HepG2 (cell line): ENCODE data around the gene C15orf62. TPM values are rescaled to one million over a fixed set of nuclear protein-coding genes. Genes with fewer than 3 reads are reported as not detected.
A peak's percentile ranks its signal among the peaks of the same experiment; 100 is the strongest.

Experiments used
- CBFB ChIP-seq: sonication (generic); formaldehyde crosslinking; IDR thresholded peaks from 2 replicates; pipeline ENCODE4 v1.4.0; 2020; ENCODE audit warnings: missing genetic modification reagents
- FOSL2 ChIP-seq: sonication (generic); formaldehyde crosslinking; IDR thresholded peaks from 2 replicates; pipeline ENCODE4 v1.4.0; 2020; ENCODE audit warnings: missing genetic modification reagents
- FOXA1 ChIP-seq, 2 experiments: fragments of 450-650 bp in 1 of 2; sonication (generic) in 1 of 2; formaldehyde crosslinking in 1 of 2; IDR thresholded peaks; 2 replicates each; pipeline versions ENCODE4 v1.4.0 to v1.6.1; 2016 to 2020; ENCODE audit warnings: missing genetic modification reagents in 1 of 2
- GABPB1 ChIP-seq: IDR thresholded peaks from 2 replicates; pipeline ENCODE4 v1.6.1; 2016; ENCODE audit warnings: mild to moderate bottlenecking, missing genetic modification reagents, moderate library complexity, missing compliant biosample characterization
- HDAC2 ChIP-seq: sonication (generic); formaldehyde crosslinking; IDR thresholded peaks from 2 replicates; pipeline ENCODE4 v1.4.0; 2020; ENCODE audit warnings: missing genetic modification reagents
- IRF2 ChIP-seq: IDR thresholded peaks from 2 replicates; pipeline ENCODE4 v1.6.1; 2018; ENCODE audit warnings: missing genetic modification reagents, missing compliant biosample characterization
- LCORL ChIP-seq, 2 experiments: fragments of 450-650 bp in 1 of 2; sonication (generic) in 1 of 2; formaldehyde crosslinking in 1 of 2; IDR thresholded peaks; 2 replicates each; pipeline versions ENCODE4 v1.5.0 to v1.6.1; 2017 to 2020; ENCODE audit warnings: antibody characterized with exemption in 1 of 2, missing genetic modification reagents in 1 of 2
- SPEN ChIP-seq: sonication (generic); formaldehyde crosslinking; IDR thresholded peaks from 2 replicates; pipeline ENCODE4 v1.5.1; 2020; ENCODE audit warnings: low read depth, mild to moderate bottlenecking, missing genetic modification reagents
- XRCC5 ChIP-seq: fragments of 200-400 bp; formaldehyde crosslinking; optimal IDR thresholded peaks from 2 replicates; pipeline ENCODE3; 2017; ENCODE audit warnings: mild to moderate bottlenecking, low read length
- ZFX ChIP-seq: sonication (generic); formaldehyde crosslinking; IDR thresholded peaks from 2 replicates; pipeline ENCODE4 v1.4.0; 2020; ENCODE audit warnings: mild to moderate bottlenecking, low read depth, missing genetic modification reagents, moderate library complexity
- ZNF264 ChIP-seq: sonication (generic); formaldehyde crosslinking; IDR thresholded peaks from 2 replicates; pipeline ENCODE4 v1.4.0; 2020; ENCODE audit warnings: missing genetic modification reagents
- ZNF431 ChIP-seq: sonication (generic); formaldehyde crosslinking; IDR thresholded peaks from 2 replicates; pipeline ENCODE4 v1.9.0; 2022; ENCODE audit warnings: missing genetic modification reagents, low read depth, mild to moderate bottlenecking, borderline replicate concordance
- ZNF572 ChIP-seq: sonication (generic); formaldehyde crosslinking; IDR thresholded peaks from 2 replicates; pipeline ENCODE4 v1.5.1; 2020; ENCODE audit warnings: mild to moderate bottlenecking, missing genetic modification reagents
- polyA plus RNA-seq, 8 experiments: library from polyadenylated mRNA; depleted of rRNA in 3 of 8; stranded (reverse) in 7 of 8; unstranded in 1 of 8; fragments of >200 nt; fragmentation: Illumina TruSeq in 4 of 8; extraction: Trizol in 4 of 8; gene quantifications; 2 replicates each; pipeline versions ENCODE4 v1.2.1 to v1.2.3, GENCODE V29; 2011 to 2016; ENCODE audit warnings: low read depth in 4 of 8, missing spikeins in 1 of 8, mixed read lengths in 1 of 8; ENCODE audit not compliant: insufficient read depth in 1 of 8
- total RNA-seq, 5 experiments: library from RNA; depleted of rRNA; stranded (reverse); fragments of >200 nt; fragmentation: Illumina TruSeq; extraction: Trizol; gene quantifications; 2 replicates each; pipeline ENCODE4 v1.2.3, GENCODE V29; 2016; ENCODE audit warnings: low read depth in 1 of 5
- TF ChIP-seq, protein P1 (sequence below): sonication (generic); formaldehyde crosslinking; IDR thresholded peaks from 2 replicates; pipeline ENCODE4 v1.8.1; 2022; ENCODE audit warnings: low read depth, mild to moderate bottlenecking, missing genetic modification reagents
- TF ChIP-seq, protein P2 (sequence below): IDR thresholded peaks from 2 replicates; pipeline ENCODE4 v1.6.1; 2016; ENCODE audit warnings: low read depth, borderline replicate concordance
- TF ChIP-seq, protein P3 (sequence below): sonication (generic); formaldehyde crosslinking; IDR thresholded peaks from 2 replicates; pipeline ENCODE4 v1.4.0; 2020; ENCODE audit warnings: missing genetic modification reagents
- TF ChIP-seq, protein P4 (sequence below): sonication (generic); formaldehyde crosslinking; IDR thresholded peaks from 2 replicates; pipeline ENCODE4 v1.4.0; 2020; ENCODE audit warnings: missing genetic modification reagents
- TF ChIP-seq, protein P5 (sequence below): IDR thresholded peaks from 2 replicates; pipeline ENCODE4 v1.6.1; 2016; ENCODE audit warnings: mild to moderate bottlenecking, missing biosample characterization, missing genetic modification reagents
- TF ChIP-seq, protein P6 (sequence below): sonication (generic); formaldehyde crosslinking; IDR thresholded peaks from 2 replicates; pipeline ENCODE4 v1.4.0; 2020; ENCODE audit warnings: missing genetic modification reagents, borderline replicate concordance

The C15orf62 gene
- total and polyA plus RNA-seq, 2 of the 13 experiments (the other 11 are each of a cell fraction or from before 2014, with no cell fraction given) = 0.51 to 1.1 TPM

DNA sequence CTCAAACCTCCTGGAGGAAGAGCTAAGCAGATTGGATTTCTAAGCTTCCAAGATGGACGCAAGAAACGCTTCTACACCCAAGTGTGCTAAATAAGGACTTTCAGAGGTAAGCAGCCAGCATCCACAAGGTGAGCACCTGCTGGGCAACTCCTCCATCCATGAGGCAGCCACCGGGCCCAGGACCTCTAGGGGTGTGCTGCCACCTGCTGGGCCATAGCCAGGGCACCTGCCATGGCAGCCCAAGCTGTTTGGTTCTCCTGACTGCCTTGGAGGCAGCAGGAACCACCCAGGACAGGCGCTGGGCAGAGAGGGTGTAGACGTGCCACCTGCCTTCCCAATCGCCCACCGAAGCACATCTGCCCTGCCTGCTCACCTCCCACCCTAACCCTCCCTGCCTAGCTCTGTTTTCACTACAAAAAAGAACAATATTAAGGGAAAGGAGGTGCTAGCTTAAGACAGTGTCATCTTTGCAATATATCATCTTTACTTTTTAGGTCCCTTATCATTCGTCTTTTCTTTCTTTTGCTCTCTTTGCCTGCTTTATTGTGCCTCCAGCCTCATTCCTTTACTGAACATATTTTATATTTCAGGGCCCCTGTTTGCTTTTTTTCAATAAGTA is 12.9 kb downstream of the C15orf62 start (continued):
- TF ChIP-seq, protein P1, sequence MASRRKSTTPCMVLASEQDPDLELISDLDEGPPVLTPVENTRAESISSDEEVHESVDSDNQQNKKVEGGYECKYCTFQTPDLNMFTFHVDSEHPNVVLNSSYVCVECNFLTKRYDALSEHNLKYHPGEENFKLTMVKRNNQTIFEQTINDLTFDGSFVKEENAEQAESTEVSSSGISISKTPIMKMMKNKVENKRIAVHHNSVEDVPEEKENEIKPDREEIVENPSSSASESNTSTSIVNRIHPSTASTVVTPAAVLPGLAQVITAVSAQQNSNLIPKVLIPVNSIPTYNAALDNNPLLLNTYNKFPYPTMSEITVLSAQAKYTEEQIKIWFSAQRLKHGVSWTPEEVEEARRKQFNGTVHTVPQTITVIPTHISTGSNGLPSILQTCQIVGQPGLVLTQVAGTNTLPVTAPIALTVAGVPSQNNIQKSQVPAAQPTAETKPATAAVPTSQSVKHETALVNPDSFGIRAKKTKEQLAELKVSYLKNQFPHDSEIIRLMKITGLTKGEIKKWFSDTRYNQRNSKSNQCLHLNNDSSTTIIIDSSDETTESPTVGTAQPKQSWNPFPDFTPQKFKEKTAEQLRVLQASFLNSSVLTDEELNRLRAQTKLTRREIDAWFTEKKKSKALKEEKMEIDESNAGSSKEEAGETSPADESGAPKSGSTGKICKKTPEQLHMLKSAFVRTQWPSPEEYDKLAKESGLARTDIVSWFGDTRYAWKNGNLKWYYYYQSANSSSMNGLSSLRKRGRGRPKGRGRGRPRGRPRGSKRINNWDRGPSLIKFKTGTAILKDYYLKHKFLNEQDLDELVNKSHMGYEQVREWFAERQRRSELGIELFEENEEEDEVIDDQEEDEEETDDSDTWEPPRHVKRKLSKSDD (CRISPR knock-in tag) = no peak
- TF ChIP-seq HDAC2 (CRISPR knock-in tag) (peak; percentile 33; the same call in 1 of the 2 replicates), LCORL (IDR thresholded peaks at IDR 0.05) (no peak), LCORL (CRISPR knock-in tag; IDR thresholded peaks at IDR 0.05) (0 out of 2 replicates have a peak, but pooled peaks have one; percentile 19), CBFB (peak; percentile 53; the same call in 1 of the 2 replicates), FOXA1 (IDR thresholded peaks at IDR 0.05) (no peak), FOXA1 (CRISPR knock-in tag; IDR thresholded peaks at IDR 0.05) (peak; percentile 26; the same call in 1 of the 2 replicates), IRF2 (CRISPR knock-in tag) (peak; percentile 86), ZNF264 (CRISPR knock-in tag) (no peak), ZNF431 (CRISPR knock-in tag) (no peak), ZFX (CRISPR knock-in tag) (peak; percentile 41; the same call in 1 of the 2 replicates), FOSL2 (CRISPR knock-in tag) (peak; percentile 46; the same call in 1 of the 2 replicates), GABPB1 (peak; percentile 39; the same call in 1 of the 2 replicates), XRCC5 (peak; percentile 82), SPEN (CRISPR knock-in tag) (peak; percentile 35; the same call in 1 of the 2 replicates), ZNF572 (CRISPR knock-in tag) (no peak)
- TF ChIP-seq, protein P2, sequence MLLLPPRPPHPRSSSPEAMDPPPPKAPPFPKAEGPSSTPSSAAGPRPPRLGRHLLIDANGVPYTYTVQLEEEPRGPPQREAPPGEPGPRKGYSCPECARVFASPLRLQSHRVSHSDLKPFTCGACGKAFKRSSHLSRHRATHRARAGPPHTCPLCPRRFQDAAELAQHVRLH = peak; percentile 63; the same call in 1 of the 2 replicates
- TF ChIP-seq, protein P3, sequence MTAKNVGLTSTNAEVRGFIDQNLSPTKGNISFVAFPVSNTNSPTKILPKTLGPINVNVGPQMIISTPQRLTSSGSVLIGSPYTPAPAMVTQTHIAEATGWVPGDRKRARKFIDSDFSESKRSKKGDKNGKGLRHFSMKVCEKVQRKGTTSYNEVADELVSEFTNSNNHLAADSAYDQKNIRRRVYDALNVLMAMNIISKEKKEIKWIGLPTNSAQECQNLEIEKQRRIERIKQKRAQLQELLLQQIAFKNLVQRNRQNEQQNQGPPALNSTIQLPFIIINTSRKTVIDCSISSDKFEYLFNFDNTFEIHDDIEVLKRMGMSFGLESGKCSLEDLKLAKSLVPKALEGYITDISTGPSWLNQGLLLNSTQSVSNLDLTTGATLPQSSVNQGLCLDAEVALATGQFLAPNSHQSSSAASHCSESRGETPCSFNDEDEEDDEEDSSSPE (CRISPR knock-in tag) = 0 out of 2 replicates have a peak, but pooled peaks have one; percentile 26
- TF ChIP-seq, protein P4, sequence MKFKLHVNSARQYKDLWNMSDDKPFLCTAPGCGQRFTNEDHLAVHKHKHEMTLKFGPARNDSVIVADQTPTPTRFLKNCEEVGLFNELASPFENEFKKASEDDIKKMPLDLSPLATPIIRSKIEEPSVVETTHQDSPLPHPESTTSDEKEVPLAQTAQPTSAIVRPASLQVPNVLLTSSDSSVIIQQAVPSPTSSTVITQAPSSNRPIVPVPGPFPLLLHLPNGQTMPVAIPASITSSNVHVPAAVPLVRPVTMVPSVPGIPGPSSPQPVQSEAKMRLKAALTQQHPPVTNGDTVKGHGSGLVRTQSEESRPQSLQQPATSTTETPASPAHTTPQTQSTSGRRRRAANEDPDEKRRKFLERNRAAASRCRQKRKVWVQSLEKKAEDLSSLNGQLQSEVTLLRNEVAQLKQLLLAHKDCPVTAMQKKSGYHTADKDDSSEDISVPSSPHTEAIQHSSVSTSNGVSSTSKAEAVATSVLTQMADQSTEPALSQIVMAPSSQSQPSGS = peak; percentile 63; the same call in 1 of the 2 replicates
- TF ChIP-seq, protein P5, sequence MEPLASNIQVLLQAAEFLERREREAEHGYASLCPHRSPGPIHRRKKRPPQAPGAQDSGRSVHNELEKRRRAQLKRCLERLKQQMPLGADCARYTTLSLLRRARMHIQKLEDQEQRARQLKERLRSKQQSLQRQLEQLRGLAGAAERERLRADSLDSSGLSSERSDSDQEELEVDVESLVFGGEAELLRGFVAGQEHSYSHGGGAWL = 0 out of 2 replicates have a peak, but pooled peaks have one; percentile 33
- TF ChIP-seq, protein P6, sequence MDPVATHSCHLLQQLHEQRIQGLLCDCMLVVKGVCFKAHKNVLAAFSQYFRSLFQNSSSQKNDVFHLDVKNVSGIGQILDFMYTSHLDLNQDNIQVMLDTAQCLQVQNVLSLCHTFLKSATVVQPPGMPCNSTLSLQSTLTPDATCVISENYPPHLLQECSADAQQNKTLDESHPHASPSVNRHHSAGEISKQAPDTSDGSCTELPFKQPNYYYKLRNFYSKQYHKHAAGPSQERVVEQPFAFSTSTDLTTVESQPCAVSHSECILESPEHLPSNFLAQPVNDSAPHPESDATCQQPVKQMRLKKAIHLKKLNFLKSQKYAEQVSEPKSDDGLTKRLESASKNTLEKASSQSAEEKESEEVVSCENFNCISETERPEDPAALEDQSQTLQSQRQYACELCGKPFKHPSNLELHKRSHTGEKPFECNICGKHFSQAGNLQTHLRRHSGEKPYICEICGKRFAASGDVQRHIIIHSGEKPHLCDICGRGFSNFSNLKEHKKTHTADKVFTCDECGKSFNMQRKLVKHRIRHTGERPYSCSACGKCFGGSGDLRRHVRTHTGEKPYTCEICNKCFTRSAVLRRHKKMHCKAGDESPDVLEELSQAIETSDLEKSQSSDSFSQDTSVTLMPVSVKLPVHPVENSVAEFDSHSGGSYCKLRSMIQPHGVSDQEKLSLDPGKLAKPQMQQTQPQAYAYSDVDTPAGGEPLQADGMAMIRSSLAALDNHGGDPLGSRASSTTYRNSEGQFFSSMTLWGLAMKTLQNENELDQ (CRISPR knock-in tag) = peak; percentile 52; the same call in 1 of the 2 replicates
